SW 1271 (cell line): ENCODE data around the gene PTH1R.
"Not testable (repeated sequence)": the region's sequence is repeated elsewhere in the genome, so short reads cannot be mapped to it uniquely, and the experiment has no call there.

Experiments
- DNase-seq, 2 experiments: peaks; one replicate each; lab custom pipeline; 2025; lab: John Stamatoyannopoulos, UW

PTH1R gene

GRCh38 chr3:46899151-46900006, 21.9 kb downstream of the PTH1R start:
- no peak for DNase-seq

GRCh38 chr3:46900007-46900292, 22.4 kb downstream of the PTH1R start:
- DNase-seq: no peak

GRCh38 chr3:46900356-46900755, 22.8 kb downstream of the PTH1R start:
- no peak for DNase-seq

- no peak for DNase-seq
Measured at GRCh38 chr3:46901061-46901460, 23.5 kb downstream of the PTH1R start.

- DNase-seq: no peak
Measured at GRCh38 chr3:46901591-46902187, 24.2 kb downstream of the PTH1R start.

GRCh38 chr3:46902188-46902631, 24.7 kb downstream of the PTH1R start:
- DNase-seq: no peak

GRCh38 chr3:46903341-46904302, 26.1 kb downstream of the PTH1R start:
- no peak for DNase-seq

GRCh38 chr3:46904303-46905212, 27.0 kb downstream of the PTH1R start:
- DNase-seq: no peak

- DNase-seq: no peak
Measured at GRCh38 chr3:46905213-46905560, 27.7 kb downstream of the PTH1R start.

- DNase-seq: no peak
Measured at GRCh38 chr3:46905661-46906451, 28.3 kb downstream of the PTH1R start.

- DNase-seq: no peak
Measured at GRCh38 chr3:46906471-46907058, 29.0 kb downstream of the PTH1R start.

- DNase-seq: no peak
Measured at GRCh38 chr3:46907271-46907670, 29.8 kb downstream of the PTH1R start.

GRCh38 chr3:46907960-46908293, 30.4 kb downstream of the PTH1R start:
- no peak for DNase-seq

GRCh38 chr3:46908294-46908985, 30.9 kb downstream of the PTH1R start:
- DNase-seq: no peak

- no peak for DNase-seq
Measured at GRCh38 chr3:46908986-46909534, 31.5 kb downstream of the PTH1R start.

GRCh38 chr3:46909535-46910161, 32.1 kb downstream of the PTH1R start:
- DNase-seq: peak; percentile 25 to 50

GRCh38 chr3:46910166-46910760, 32.7 kb downstream of the PTH1R start:
- no peak for DNase-seq

GRCh38 chr3:46910914-46911313, 33.4 kb downstream of the PTH1R start:
- not testable (repeated sequence) for DNase-seq

GRCh38 chr3:46912986-46913385, 35.5 kb downstream of the PTH1R start:
- DNase-seq: no peak
